HCT116 (cell line): Measurements from ENCODE around the gene FBXL15. TPM values are rescaled to one million over a fixed set of nuclear protein-coding genes. Genes with fewer than 3 reads are reported as not detected.

ENCODE experiments used
- ATAC-seq: fragments of 200-7000 bp; cut with Tn5 transposase; 2 replicates; pipeline ENCODE4 v1.9.1; 2020; ENCODE audit warnings: mild to moderate bottlenecking, moderate library complexity
- BruUV-seq: library from RNA; stranded (reverse); fragments of 400-500 nt; replicated peaks from 2 replicates; lab custom pipeline; 2021; lab: Mats Ljungman, UMichigan
- CTCF ChIA-PET: fragments of 300-600 bp; sonication (Branson Sonifier 250); formaldehyde crosslinking; loops from one replicate; lab custom pipeline; 2021; ENCODE audit warnings: antibody characterized with exemption; lab: Charles Lee
- POLR2A ChIA-PET: fragments of 300-600, 350-600 bp; sonication (Branson Sonifier 250); formaldehyde crosslinking; loops from one replicate; lab custom pipeline; 2021; ENCODE audit warnings: antibody characterized with exemption; lab: Charles Lee
- RAD21 ChIA-PET, 2 experiments: fragments of 300-600 bp; sonication (Branson Sonifier 250); formaldehyde crosslinking; loops; one replicate each; lab custom pipeline; 2023; ENCODE audit warnings: low total read pairs in 2 of 2; ENCODE audit not compliant: uncharacterized antibody in 2 of 2, unreplicated experiment in 2 of 2, low non-redundant PET in 1 of 2; lab: Charles Lee
- DNase-seq: peaks from one replicate; pipeline ENCODE4 v3.0.0-alpha.2; 2010; ENCODE audit warnings: low read depth, low spot score
- H2AFZ ChIP-seq: fragments of 200-600 bp; shearing (Covaris generic), sonication (generic); 2 replicates; pipeline ENCODE4 v1.6.1; 2017; ENCODE audit warnings: low read depth, mixed run types, mixed read lengths, antibody characterized with exemption, low read length; ENCODE audit not compliant: poor library complexity, severe bottlenecking
- H3K27ac ChIP-seq: 2 replicates; pipeline ENCODE4 v1.5.1; 2012; ENCODE audit warnings: low read depth, low read length
- H3K27me3 ChIP-seq: fragments of 200-600 bp; sonication (generic); 2 replicates; pipeline ENCODE4 v1.6.1; 2016; ENCODE audit warnings: mixed run types, low read length, mixed read lengths; ENCODE audit not compliant: insufficient read depth
- H3K36me3 ChIP-seq, 2 experiments: fragments of 200-500 bp in 1 of 2; fragments of 200-600 bp in 1 of 2; sonication (Bioruptor generic) in 1 of 2; sonication (generic) in 1 of 2; 2 replicates each; pipeline versions ENCODE4 v1.5.1 to v1.6.1; 2014 to 2016; ENCODE audit warnings: low read length in 2 of 2, inconsistent platforms in 1 of 2, mixed read lengths in 1 of 2, mixed run types in 1 of 2; ENCODE audit not compliant: insufficient read depth in 2 of 2, control insufficient read depth in 1 of 2
- H3K4me1 ChIP-seq, 2 experiments: fragments of 200-600 bp in 1 of 2; sonication (generic) in 1 of 2; 2 replicates each; pipeline versions ENCODE4 v1.5.1 to v1.6.1; 2012 to 2017; ENCODE audit warnings: low read length in 2 of 2, inconsistent platforms in 1 of 2, mild to moderate bottlenecking in 1 of 2, mixed read lengths in 1 of 2, mixed run types in 1 of 2, moderate library complexity in 1 of 2; ENCODE audit not compliant: insufficient read depth in 2 of 2, control insufficient read depth in 1 of 2
- H3K4me2 ChIP-seq: fragments of 200-600 bp; sonication (generic); 2 replicates; pipeline ENCODE4 v1.6.1; 2017; ENCODE audit warnings: mixed run types, low read length, mixed read lengths
- H3K4me3 ChIP-seq, 2 experiments: fragments of 200-600 bp in 1 of 2; sonication (generic) in 1 of 2; replicated peaks in 1 of 2; 2 replicates each; pipeline ENCODE4 v1.5.1; 2011 to 2016; ENCODE audit warnings: low read length in 2 of 2, control low read depth in 1 of 2, low read depth in 1 of 2, mild to moderate bottlenecking in 1 of 2, mixed read lengths in 1 of 2, mixed run types in 1 of 2
- H3K79me2 ChIP-seq: fragments of 200-600 bp; sonication (generic); 2 replicates; pipeline ENCODE4 v1.6.1; 2017; ENCODE audit warnings: mild to moderate bottlenecking, mixed run types, low read length, moderate library complexity, mixed read lengths; ENCODE audit not compliant: insufficient read depth
- H3K9ac ChIP-seq: fragments of 200-600 bp; sonication (generic); 2 replicates; pipeline ENCODE4 v1.6.1; 2016; ENCODE audit warnings: low read length, mixed read lengths
- H3K9me2 ChIP-seq: fragments of 200-600 bp; sonication (generic), shearing (Covaris generic); 2 replicates; pipeline ENCODE4 v1.6.1; 2017; ENCODE audit warnings: mixed run types, mild to moderate bottlenecking, moderate library complexity; ENCODE audit not compliant: insufficient read depth
- H3K9me3 ChIP-seq, 2 experiments: fragments of 200-500 bp in 1 of 2; fragments of 200-600 bp in 1 of 2; sonication (Bioruptor generic) in 1 of 2; sonication (generic) in 1 of 2; 2 replicates each; pipeline ENCODE4 v1.6.1; 2014 to 2017; ENCODE audit warnings: low read length in 2 of 2, mixed read lengths in 2 of 2, inconsistent platforms in 1 of 2, low read depth in 1 of 2, mild to moderate bottlenecking in 1 of 2, mixed run types in 1 of 2, moderate library complexity in 1 of 2; ENCODE audit not compliant: control insufficient read depth in 1 of 2, insufficient read depth in 1 of 2
- H4K20me1 ChIP-seq: fragments of 200-600 bp; sonication (generic), shearing (Covaris generic); 2 replicates; pipeline ENCODE4 v1.6.1; 2017; ENCODE audit warnings: mixed run types, mild to moderate bottlenecking, moderate library complexity; ENCODE audit not compliant: insufficient read depth
- EGR1 ChIP-seq: IDR thresholded peaks from 2 replicates; pipeline ENCODE4 v1.6.1; 2012; ENCODE audit warnings: low read depth
- FOSL1 ChIP-seq: IDR thresholded peaks from 2 replicates; pipeline ENCODE4 v1.6.1; 2012; ENCODE audit warnings: low read depth
- POLR2A ChIP-seq: IDR thresholded peaks from 2 replicates; pipeline ENCODE4 v1.7.0; 2011; ENCODE audit warnings: borderline replicate concordance; ENCODE audit not compliant: insufficient read depth, insufficient read length; ENCODE audit errors: extremely low read depth
- POLR2AphosphoS5 ChIP-seq: IDR thresholded peaks from 2 replicates; pipeline ENCODE4 v1.6.1; 2011; ENCODE audit warnings: mild to moderate bottlenecking, low read depth, low read length, moderate library complexity
- RAD21 ChIP-seq: IDR thresholded peaks from 2 replicates; pipeline ENCODE4 v1.6.1; 2012; ENCODE audit warnings: low read depth, mild to moderate bottlenecking
- SIN3A ChIP-seq: IDR thresholded peaks from 2 replicates; pipeline ENCODE4 v1.6.1; 2012; ENCODE audit warnings: low read depth
- SP1 ChIP-seq: IDR thresholded peaks from 2 replicates; pipeline ENCODE4 v1.6.1; 2012; ENCODE audit warnings: low read depth
- SRF ChIP-seq: IDR thresholded peaks from 2 replicates; pipeline ENCODE4 v1.6.1; 2012; ENCODE audit warnings: low read depth
- TCF7L2 ChIP-seq: IDR thresholded peaks from 2 replicates; pipeline ENCODE4 v1.7.0; 2011; ENCODE audit warnings: borderline replicate concordance, inconsistent platforms; ENCODE audit not compliant: insufficient read depth, insufficient read length; ENCODE audit errors: extremely low read depth
- YY1 ChIP-seq: IDR thresholded peaks from 2 replicates; pipeline ENCODE4 v1.6.1; 2011; ENCODE audit warnings: low read length, low read depth, moderate library complexity, mild to moderate bottlenecking; ENCODE audit not compliant: insufficient replicate concordance; ENCODE audit errors: extremely low read depth
- intact Hi-C: fragments of 100-400 bp; cut with micrococcal nuclease; formaldehyde crosslinking; loops from 2 replicates; pipeline ENCODE4 v1.10.0; 2022
- total RNA-seq: library from RNA; stranded (reverse); gene quantifications from one replicate; pipeline ENCODE4 v1.2.1, GENCODE V29; 2021; ENCODE audit not compliant: unreplicated experiment
- TF ChIP-seq, protein P1 (sequence below): IDR thresholded peaks from 2 replicates; pipeline ENCODE4 v1.6.1; 2012
- TF ChIP-seq, protein P2 (sequence below): IDR thresholded peaks from 2 replicates; pipeline ENCODE4 v1.6.1; 2012

Gene FBXL15
- total RNA-seq, 1 experiment from 2014 or later, result 21.1 TPM

DNA sequence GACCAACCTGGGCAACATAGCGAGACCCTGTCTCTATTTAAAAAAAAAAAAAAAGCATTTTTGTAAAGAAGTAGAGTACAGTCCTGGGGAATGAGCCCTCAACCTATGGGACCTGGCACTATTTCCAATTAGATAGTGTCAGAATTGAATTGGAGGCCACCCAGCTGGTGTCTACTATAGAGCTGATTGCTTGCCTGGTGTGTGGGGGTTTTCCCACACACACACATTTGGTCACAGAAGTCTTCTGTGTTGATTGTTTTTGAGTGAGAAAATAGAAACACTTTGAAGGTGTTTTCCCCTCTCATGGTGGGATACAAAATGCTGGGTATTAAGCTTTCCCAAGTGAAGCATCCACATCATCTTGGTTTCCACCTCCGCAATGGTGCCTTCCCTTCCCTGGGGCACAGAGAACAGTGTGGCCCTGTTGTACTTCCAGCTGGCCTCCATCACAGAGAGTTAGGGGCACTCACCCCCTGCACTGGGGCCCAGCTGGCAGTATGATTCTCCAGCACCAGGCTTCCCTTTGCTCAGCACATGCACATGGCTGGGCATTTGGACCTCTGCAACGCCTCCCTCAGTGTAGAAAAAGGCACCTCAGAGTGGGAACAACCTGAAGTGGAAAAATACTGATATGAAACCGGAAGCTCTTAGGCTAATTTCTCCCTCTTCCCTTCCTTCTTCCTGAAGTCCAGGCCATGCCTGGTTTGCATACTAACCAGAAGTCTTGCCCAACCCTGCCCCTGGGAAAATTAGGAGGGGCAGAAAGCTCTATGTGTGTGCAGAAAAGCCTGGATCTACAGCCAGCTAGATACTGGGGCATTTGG, 35.8 kb upstream of the FBXL15 start:
- Histone ChIP-seq H3K9me3 (no peaks in the 10 kb centered on the region), H3K4me1 (peaks cover 0 to 1% of the 10 kb centered on the region in 2 experiments; a peak in 2 of 4 replicates), H3K9ac (no peak overlapping the region), H3K4me3 (no peak overlapping the region), H4K20me1 (no peaks in the 10 kb centered on the region), H2AFZ (no peak overlapping the region), H3K79me2 (no peaks in the 10 kb centered on the region), H3K27me3 (no peaks in the 10 kb centered on the region), H3K9me2 (no peaks in the 10 kb centered on the region), H3K36me3 (peaks cover 10 to 15% of the 10 kb centered on the region in 2 experiments), H3K4me2 (no peak overlapping the region), H3K27ac (no peak overlapping the region)
- ChIA-PET RAD21 (interaction anchor here in 1 of 2 experiments (0.7 to 1.0 kb wide), 2 partner anchors 14 to 199 kb away, joined by 3 to 5 read pairs; no protein-coding TSS in a partner anchor), CTCF (interaction anchor here (1.1 to 3.6 kb wide), 9 partner anchors 9 to 199 kb away, joined by 3 to 41 read pairs (median 9); partner anchors contain the start of genes ACTR1A and NFKB2), POLR2A (interaction anchor here (1.0 kb wide), 1 partner anchor 11 kb away, joined by 3 read pairs; the partner anchor contains the start of gene NFKB2)
- DNase-seq (no peak), ATAC-seq (no peak)
- TF ChIP-seq, protein P1, sequence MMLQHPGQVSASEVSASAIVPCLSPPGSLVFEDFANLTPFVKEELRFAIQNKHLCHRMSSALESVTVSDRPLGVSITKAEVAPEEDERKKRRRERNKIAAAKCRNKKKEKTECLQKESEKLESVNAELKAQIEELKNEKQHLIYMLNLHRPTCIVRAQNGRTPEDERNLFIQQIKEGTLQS, result no peak
- TF ChIP-seq, protein P2, sequence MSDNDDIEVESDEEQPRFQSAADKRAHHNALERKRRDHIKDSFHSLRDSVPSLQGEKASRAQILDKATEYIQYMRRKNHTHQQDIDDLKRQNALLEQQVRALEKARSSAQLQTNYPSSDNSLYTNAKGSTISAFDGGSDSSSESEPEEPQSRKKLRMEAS, result no peak
- TF ChIP-seq RAD21, result no peak
- TF ChIP-seq POLR2A, result no peak
- no peak for TF ChIP-seq POLR2AphosphoS5
- TF ChIP-seq YY1, result no peak
- TF ChIP-seq EGR1, result no peak
- TF ChIP-seq SRF, result no peak
- no peak for TF ChIP-seq SP1
- no peak for TF ChIP-seq FOSL1
- TF ChIP-seq SIN3A, result no peak
- no peak for TF ChIP-seq TCF7L2
- BruUV-seq, result no TSS peak
- intact Hi-C loops, result no loop called here
